ENCODE data around the gene LIF.
A peak's percentile ranks its signal among the peaks of the same experiment; 100 is the strongest.

Gene LIF

GRCh38 chr22:30289141-30289979 is 42.8 kb upstream of the LIF start, which contains the start of gene CASTOR1 (continued):
- TF ChIP-seq ZXDB (tag by site-specific recombination; IDR thresholded peaks at IDR 0.05) (no peak), ZNF18 (tag by site-specific recombination; IDR thresholded peaks at IDR 0.05) (no peak), ZNF529 (tag by site-specific recombination; IDR thresholded peaks at IDR 0.05; ENCODE audit: insufficient replicate concordance) (no peak), ZNF639 (tag by site-specific recombination; IDR thresholded peaks at IDR 0.05) (no peak), GLIS1 (tag by site-specific recombination; IDR thresholded peaks at IDR 0.05) (peak; percentile 63), ZNF677 (tag by site-specific recombination; IDR thresholded peaks at IDR 0.05) (no peak), ZNF449 (tag by site-specific recombination; IDR thresholded peaks at IDR 0.05) (peak; percentile 89), ZNF274 (IDR thresholded peaks at IDR 0.05; ENCODE audit: low read length) (no peak), ZNF274 (tag by site-specific recombination; IDR thresholded peaks at IDR 0.05; ENCODE audit: borderline replicate concordance) (no peak), KLF16 (tag by site-specific recombination; IDR thresholded peaks at IDR 0.05) (peak; percentile 6; the same call in 1 of the 2 replicates), ZNF114 (tag by site-specific recombination; IDR thresholded peaks at IDR 0.05) (no peak), SALL2 (tag by site-specific recombination; IDR thresholded peaks at IDR 0.05; ENCODE audit: borderline replicate concordance) (no peak), ZNF558 (tag by site-specific recombination; IDR thresholded peaks at IDR 0.05) (no peak), HOXA7 (CRISPR knock-in tag; IDR thresholded peaks at IDR 0.05; ENCODE audit: borderline replicate concordance) (no peak), KLF10 (tag by site-specific recombination; IDR thresholded peaks at IDR 0.05) (peak; percentile 99), ZSCAN18 (tag by site-specific recombination; IDR thresholded peaks at IDR 0.05) (no peak), ZNF214 (tag by site-specific recombination; IDR thresholded peaks at IDR 0.05; ENCODE audit: borderline replicate concordance) (no peak), ZNF664 (tag by site-specific recombination; IDR thresholded peaks at IDR 0.05) (no peak), HOXD13 (CRISPR knock-in tag; IDR thresholded peaks at IDR 0.05; ENCODE audit: borderline replicate concordance) (no peak), ZNF624 (tag by site-specific recombination; IDR thresholded peaks at IDR 0.05) (no peak), ZNF133 (tag by site-specific recombination; IDR thresholded peaks at IDR 0.05) (no peak), ZNF548 (tag by site-specific recombination; IDR thresholded peaks at IDR 0.05) (no peak), ZNF184 (tag by site-specific recombination; IDR thresholded peaks at IDR 0.05) (no peak), ZNF174 (tag by site-specific recombination; IDR thresholded peaks at IDR 0.05) (no peak), ZNF169 (tag by site-specific recombination; IDR thresholded peaks at IDR 0.05) (no peak), ZNF560 (tag by site-specific recombination; IDR thresholded peaks at IDR 0.05; ENCODE audit: borderline replicate concordance) (no peak), ZNF596 (tag by site-specific recombination; IDR thresholded peaks at IDR 0.05) (no peak), ZNF302 (tag by site-specific recombination; IDR thresholded peaks at IDR 0.05; ENCODE audit: low read depth) (no peak)
- TF ChIP-seq, protein P1, sequence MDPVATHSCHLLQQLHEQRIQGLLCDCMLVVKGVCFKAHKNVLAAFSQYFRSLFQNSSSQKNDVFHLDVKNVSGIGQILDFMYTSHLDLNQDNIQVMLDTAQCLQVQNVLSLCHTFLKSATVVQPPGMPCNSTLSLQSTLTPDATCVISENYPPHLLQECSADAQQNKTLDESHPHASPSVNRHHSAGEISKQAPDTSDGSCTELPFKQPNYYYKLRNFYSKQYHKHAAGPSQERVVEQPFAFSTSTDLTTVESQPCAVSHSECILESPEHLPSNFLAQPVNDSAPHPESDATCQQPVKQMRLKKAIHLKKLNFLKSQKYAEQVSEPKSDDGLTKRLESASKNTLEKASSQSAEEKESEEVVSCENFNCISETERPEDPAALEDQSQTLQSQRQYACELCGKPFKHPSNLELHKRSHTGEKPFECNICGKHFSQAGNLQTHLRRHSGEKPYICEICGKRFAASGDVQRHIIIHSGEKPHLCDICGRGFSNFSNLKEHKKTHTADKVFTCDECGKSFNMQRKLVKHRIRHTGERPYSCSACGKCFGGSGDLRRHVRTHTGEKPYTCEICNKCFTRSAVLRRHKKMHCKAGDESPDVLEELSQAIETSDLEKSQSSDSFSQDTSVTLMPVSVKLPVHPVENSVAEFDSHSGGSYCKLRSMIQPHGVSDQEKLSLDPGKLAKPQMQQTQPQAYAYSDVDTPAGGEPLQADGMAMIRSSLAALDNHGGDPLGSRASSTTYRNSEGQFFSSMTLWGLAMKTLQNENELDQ (tag by site-specific recombination; IDR thresholded peaks at IDR 0.05; ENCODE audit: low read depth) = no peak
- TF ChIP-seq, protein P2, sequence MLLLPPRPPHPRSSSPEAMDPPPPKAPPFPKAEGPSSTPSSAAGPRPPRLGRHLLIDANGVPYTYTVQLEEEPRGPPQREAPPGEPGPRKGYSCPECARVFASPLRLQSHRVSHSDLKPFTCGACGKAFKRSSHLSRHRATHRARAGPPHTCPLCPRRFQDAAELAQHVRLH (tag by site-specific recombination; IDR thresholded peaks at IDR 0.05) = no peak
- TF ChIP-seq, protein P3, sequence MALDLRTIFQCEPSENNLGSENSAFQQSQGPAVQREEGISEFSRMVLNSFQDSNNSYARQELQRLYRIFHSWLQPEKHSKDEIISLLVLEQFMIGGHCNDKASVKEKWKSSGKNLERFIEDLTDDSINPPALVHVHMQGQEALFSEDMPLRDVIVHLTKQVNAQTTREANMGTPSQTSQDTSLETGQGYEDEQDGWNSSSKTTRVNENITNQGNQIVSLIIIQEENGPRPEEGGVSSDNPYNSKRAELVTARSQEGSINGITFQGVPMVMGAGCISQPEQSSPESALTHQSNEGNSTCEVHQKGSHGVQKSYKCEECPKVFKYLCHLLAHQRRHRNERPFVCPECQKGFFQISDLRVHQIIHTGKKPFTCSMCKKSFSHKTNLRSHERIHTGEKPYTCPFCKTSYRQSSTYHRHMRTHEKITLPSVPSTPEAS (tag by site-specific recombination; IDR thresholded peaks at IDR 0.05) = no peak

Measured in HEK293 (cell line).